H1 (cell line): ENCODE data around the gene PTF1A. TPM values are rescaled to one million over a fixed set of nuclear protein-coding genes. Genes with fewer than 3 reads are reported as not detected.

ENCODE experiments used
- ASH2L ChIP-seq: fragments of 200-600, 300-600 bp; sonication (generic); IDR thresholded peaks from one replicate; pipeline ENCODE4 v1.7.1; 2017; ENCODE audit warnings: low read length
- SIX5 ChIP-seq: IDR thresholded peaks from 2 replicates; pipeline ENCODE4 v1.6.1; 2011; ENCODE audit warnings: mild to moderate bottlenecking, low read depth, low read length
- polyA plus RNA-seq, 7 experiments: library from polyadenylated mRNA; depleted of rRNA in 3 of 7; stranded (reverse) in 5 of 7; unstranded in 2 of 7; fragments of >200 nt in 5 of 7; fragments of 200-250 nt in 2 of 7; gene quantifications; 1 replicate in 5 of 7; 2 replicates in 1 of 7; 4 replicates in 1 of 7; pipeline versions ENCODE4 v1.2.1 to v1.2.3, GENCODE V29; 2011 to 2013; ENCODE audit warnings: missing spikeins in 2 of 7, mixed read lengths in 2 of 7
- total RNA-seq: library from RNA; stranded (reverse); fragmentation: NEBNext Ultra II Directional; extraction: Animal tissue kit (Norgen Biotek cat#: 25700); gene quantifications from 2 replicates; pipeline ENCODE4 v1.2.1, GENCODE V29; 2021

Gene PTF1A
- total and polyA plus RNA-seq, 2 of the 8 experiments (the other 6 are each of a cell fraction or from before 2014, with no cell fraction given), result not detected

DNA sequence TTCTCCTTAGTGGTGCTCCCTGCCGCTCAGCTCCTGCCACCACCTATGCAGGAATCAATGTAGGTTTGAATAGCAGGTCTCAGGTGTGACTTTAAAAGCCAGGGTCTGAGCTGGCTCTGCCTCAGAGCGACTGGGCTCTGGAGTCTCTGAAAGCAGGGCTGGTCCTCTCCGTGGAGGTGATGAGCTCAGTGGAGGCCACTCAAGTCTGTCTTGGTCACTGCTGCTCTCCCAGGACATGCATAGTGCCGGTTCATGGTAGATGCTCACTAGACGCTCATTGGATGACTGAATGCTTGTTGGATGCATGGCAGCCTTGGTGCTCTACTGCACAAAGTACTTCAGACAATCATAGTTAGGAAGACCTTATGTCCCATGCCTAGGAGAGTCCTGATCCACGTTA, 45.1 kb upstream of the PTF1A start (continued):
- no peak for TF ChIP-seq ASH2L
- TF ChIP-seq SIX5, result no peak
